Spleen (tissue), 11 donors: ENCODE results near the gene AGBL1. TPM values are rescaled to one million over a fixed set of nuclear protein-coding genes. Genes with fewer than 3 reads are reported as not detected.

Source experiments
- DNase-seq: peaks from one replicate; pipeline ENCODE4 v3.0.0-alpha.2; 2020
- H3K27ac ChIP-seq, 8 donors: fragments of 200-600 bp; sonication (generic) in 7 of 8; 1 replicate in 4 of 8; 2 replicates in 4 of 8; pipeline versions ENCODE4 v1.5.0 to v1.8.0; 2016 to 2021; ENCODE audit warnings: inconsistent platforms in 4 of 8, mild to moderate bottlenecking in 4 of 8, moderate library complexity in 1 of 8
- H3K27me3 ChIP-seq, 7 donors: fragments of 200-600 bp; sonication (generic) in 6 of 7; replicated peaks in 1 of 7; 1 replicate in 4 of 7; 2 replicates in 3 of 7; pipeline versions ENCODE4 v1.5.0 to v1.8.0; 2016 to 2021; ENCODE audit warnings: inconsistent platforms in 3 of 7, mild to moderate bottlenecking in 1 of 7
- H3K36me3 ChIP-seq, 6 donors: fragments of 200-600 bp; sonication (generic) in 5 of 6; 1 replicate in 4 of 6; 2 replicates in 2 of 6; pipeline versions ENCODE4 v1.5.0 to v1.8.0; 2016 to 2021; ENCODE audit warnings: inconsistent platforms in 2 of 6
- H3K4me1 ChIP-seq, 6 donors: fragments of 200-600 bp; sonication (generic) in 5 of 6; 1 replicate in 3 of 6; 2 replicates in 3 of 6; pipeline versions ENCODE4 v1.5.0 to v1.8.0; 2016 to 2021; ENCODE audit warnings: inconsistent platforms in 3 of 6
- H3K4me3 ChIP-seq, 8 donors: fragments of 200-600 bp; sonication (generic) in 7 of 8; 1 replicate in 4 of 8; 2 replicates in 4 of 8; pipeline versions ENCODE4 v1.5.0 to v1.8.0; 2016 to 2021; ENCODE audit warnings: inconsistent platforms in 4 of 8, mild to moderate bottlenecking in 4 of 8, moderate library complexity in 2 of 8
- H3K9me3 ChIP-seq, 8 donors: fragments of 200-600 bp; sonication (generic) in 7 of 8; 1 replicate in 4 of 8; 2 replicates in 4 of 8; pipeline versions ENCODE4 v1.5.0 to v1.8.0; 2016 to 2021; ENCODE audit warnings: inconsistent platforms in 4 of 8
- CTCF ChIP-seq, 11 experiments: fragments of 200-600 bp in 7 of 11; fragments of 450-650 bp in 4 of 11; sonication (generic) in 4 of 11; IDR thresholded peaks in 8 of 11; conservative IDR thresholded peaks in 3 of 11; 1 replicate in 7 of 11; 2 replicates in 4 of 11; pipeline versions ENCODE4 v1.4.0 to v1.8.0; 2016 to 2021; ENCODE audit warnings: antibody characterized with exemption in 11 of 11, inconsistent platforms in 4 of 11, mild to moderate bottlenecking in 1 of 11
- POLR2A ChIP-seq, 3 donors: fragments of 450-650 bp; IDR thresholded peaks; one replicate each; pipeline ENCODE4 v1.5.1; 2017; ENCODE audit warnings: antibody characterized with exemption in 3 of 3, mild to moderate bottlenecking in 1 of 3
- POLR2AphosphoS5 ChIP-seq, 3 donors: sonication (generic); formaldehyde crosslinking; IDR thresholded peaks; one replicate each; pipeline ENCODE4 v1.5.1; 2017; ENCODE audit warnings: antibody characterized with exemption in 3 of 3
- WGBS, 5 donors: extraction: QIAGEN DNeasy Blood & Tissue Kit in 3 of 5; methylation state at CpG; one replicate each; pipeline versions ENCODE4 v1.1.5 to v1.1.7; 2013 to 2018; 5-methylcytosine and 5-hydroxymethylcytosine counted together
- intact Hi-C: fragments of 100-400 bp; cut with DNase I; formaldehyde crosslinking; loops from one replicate; pipeline ENCODE4 v1.15.0; 2023; ENCODE audit warnings: low total_unique reads
- polyA plus RNA-seq, 3 donors: library from polyadenylated mRNA; stranded (reverse); fragments of 200-250 nt; gene quantifications; one replicate each; pipeline ENCODE4 v1.2.1, GENCODE V29; 2013
- total RNA-seq, 7 donors: library from RNA; depleted of rRNA in 3 of 7; stranded (reverse); fragments of >200 nt in 3 of 7; fragmentation: NEBNext Ultra II Directional in 4 of 7; extraction: Animal tissue kit (Norgen Biotek cat#: 25700) in 4 of 7; gene quantifications; one replicate each; pipeline versions ENCODE4 v1.1.0 to v1.2.1, GENCODE V29; 2016 to 2021
- donor health status: healthy with polysubstance abuse.
- donor health status: DM: no; HTN: no; CAD: no; lungs with moderate emphysema.
- donor health status: DM: no; HTN: no; CAD: no.
- donor health status: Bipolar disorder and iron deficiency.
- donor health status: healthy.
- donor health status: DM: no; HTN: no; CAD: no.
- donor health status: DM: yes; HTN: yes; CAD: no.

AGBL1 gene
- total and polyA plus RNA-seq, 10 donors, result not detected

- WGBS, 5 donors, result 25 to 50% (median 32%) methylated on average over 6 of the region's 6 CpGs
- DNase-seq, result no peak
- Histone ChIP-seq H3K27me3 (peaks cover 0 to 3% (median 0%) of the 10 kb centered on the region in 7 donors), H3K27ac (no peak overlapping the region), H3K36me3 (no peaks in the 10 kb centered on the region), H3K4me3 (no peak overlapping the region), H3K9me3 (no peaks in the 10 kb centered on the region), H3K4me1 (no peaks in the 10 kb centered on the region)
- TF ChIP-seq CTCF (IDR thresholded peaks at IDR 0.05 in 8 of 11, conservative IDR thresholded peaks at IDR 0.05 in 3 of 11) (no peak), POLR2AphosphoS5 (IDR thresholded peaks at IDR 0.05) (no peak), POLR2A (IDR thresholded peaks at IDR 0.05) (no peak)
- intact Hi-C loops, result no loop called here
Measured at GRCh38 chr15:86135041-86135440, 55.4 kb downstream of the AGBL1 start.

- DNase-seq, result no peak
- intact Hi-C loops, result no loop called here
- H3K27me3 ChIP-seq, result peaks cover 0 to 6% (median 0%) of the 10 kb centered on the region in 7 donors
Measured at GRCh38 chr15:86136861-86137260, 57.2 kb downstream of the AGBL1 start.

GRCh38 chr15:86138798-86139197, 59.1 kb downstream of the AGBL1 start:
- Histone ChIP-seq H3K4me1 (no peaks in the 10 kb centered on the region), H3K9me3 (peaks cover 0 to 3% (median 0%) of the 10 kb centered on the region in 8 donors), H3K27ac (no peak overlapping the region), H3K36me3 (no peaks in the 10 kb centered on the region), H3K27me3 (peaks cover 0 to 11% (median 0%) of the 10 kb centered on the region in 7 donors), H3K4me3 (no peak overlapping the region)
- DNase-seq, result no peak
- intact Hi-C loops, result no loop called here
- 79 to 87% (median 83%) methylated on average over 3 of the region's 3 CpGs for WGBS, 5 donors
- TF ChIP-seq POLR2A (IDR thresholded peaks at IDR 0.05) (no peak), POLR2AphosphoS5 (IDR thresholded peaks at IDR 0.05) (no peak), CTCF (IDR thresholded peaks at IDR 0.05 in 8 of 11, conservative IDR thresholded peaks at IDR 0.05 in 3 of 11) (no peak)

More at GRCh38 chr15:86136861-86137260, 57.2 kb downstream of the AGBL1 start:
- H3K4me3 ChIP-seq, result no peak overlapping the region
- no peaks in the 10 kb centered on the region for H3K4me1 ChIP-seq
- WGBS, 5 donors, result 74 to 88% (median 82%) methylated on average over 2 of the region's 2 CpGs
- H3K9me3 ChIP-seq, result no peaks in the 10 kb centered on the region
- TF ChIP-seq POLR2A (IDR thresholded peaks at IDR 0.05), result no peak
- TF ChIP-seq POLR2AphosphoS5 (IDR thresholded peaks at IDR 0.05), result no peak
- no peak for TF ChIP-seq CTCF (IDR thresholded peaks at IDR 0.05 in 8 of 11, conservative IDR thresholded peaks at IDR 0.05 in 3 of 11)
- no peaks in the 10 kb centered on the region for H3K36me3 ChIP-seq
- no peak overlapping the region for H3K27ac ChIP-seq

- WGBS, 5 donors, result 61 to 73% (median 68%) methylated on average over 8 to 9 of the region's 9 CpGs
- H3K27me3 ChIP-seq, result peaks cover 0 to 11% (median 0%) of the 10 kb centered on the region in 7 donors
- H3K4me3 ChIP-seq, result no peak overlapping the region
- no peaks in the 10 kb centered on the region for H3K36me3 ChIP-seq
- intact Hi-C loops, result no loop called here
- DNase-seq, result no peak
- no peak overlapping the region for H3K27ac ChIP-seq
- peaks cover 0 to 10% (median 0%) of the 10 kb centered on the region in 8 donors for H3K9me3 ChIP-seq
- no peaks in the 10 kb centered on the region for H3K4me1 ChIP-seq
- TF ChIP-seq CTCF (IDR thresholded peaks at IDR 0.05 in 8 of 11, conservative IDR thresholded peaks at IDR 0.05 in 3 of 11) (no peak), POLR2AphosphoS5 (IDR thresholded peaks at IDR 0.05) (no peak), POLR2A (IDR thresholded peaks at IDR 0.05) (no peak)
Measured at GRCh38 chr15:86139828-86140227, 60.2 kb downstream of the AGBL1 start.
